Stimulated activated CD4-positive, alpha-beta T cell treated with anti-CD3 and anti-CD28 coated beads, Interleukin-2, amount 100 ng/mL, for 24 hours (primary cell): ENCODE results near the gene TRPV4.
"Not testable (repeated sequence)": the region's sequence is repeated elsewhere in the genome, so short reads cannot be mapped to it uniquely, and the experiment has no call there.

ENCODE experiments used
- DNase-seq, 2 donors: peaks; one replicate each; pipeline ENCODE4 v3.0.0-alpha.2; 2020

TRPV4 gene

DNA sequence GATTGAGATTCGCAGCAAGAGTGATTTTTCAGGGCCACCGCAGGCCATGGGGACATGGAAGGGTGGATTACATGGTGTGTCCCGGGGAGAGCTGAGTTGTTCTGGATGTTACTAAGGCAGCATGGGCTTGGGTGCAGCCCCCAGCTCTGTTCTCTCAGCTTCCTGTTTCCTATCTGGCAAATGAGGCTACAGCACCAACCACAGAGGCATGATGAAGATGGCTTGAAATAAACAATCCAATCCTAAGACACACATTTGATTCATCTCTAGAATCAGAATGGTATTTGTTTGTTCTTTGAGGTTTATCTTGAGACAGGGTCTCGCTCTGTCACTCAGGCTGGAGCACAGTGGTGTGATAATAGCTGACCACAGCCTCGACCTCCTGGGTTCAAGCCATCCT is 25.6 kb upstream of the TRPV4 start:
- no peak for DNase-seq

DNA sequence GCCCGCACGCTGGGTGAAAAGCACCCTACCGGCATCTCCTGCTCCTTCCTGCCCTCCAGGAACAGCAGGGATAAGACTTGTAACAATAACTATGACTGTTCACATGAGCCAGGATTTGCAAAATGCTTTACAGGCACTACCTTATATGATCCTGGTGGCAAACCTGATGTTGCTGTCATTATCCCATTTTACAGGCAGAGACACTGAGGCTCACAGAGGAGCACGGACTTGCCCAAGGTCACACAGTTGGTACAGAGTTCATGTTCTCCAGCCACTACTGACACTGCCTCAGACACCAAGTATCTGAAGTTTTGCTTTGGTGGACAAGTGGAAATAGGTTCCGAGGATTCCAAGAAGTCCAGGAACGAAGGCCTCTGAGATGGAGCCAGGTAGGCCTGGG is 24.5 kb upstream of the TRPV4 start:
- DNase-seq, result no peak

DNA sequence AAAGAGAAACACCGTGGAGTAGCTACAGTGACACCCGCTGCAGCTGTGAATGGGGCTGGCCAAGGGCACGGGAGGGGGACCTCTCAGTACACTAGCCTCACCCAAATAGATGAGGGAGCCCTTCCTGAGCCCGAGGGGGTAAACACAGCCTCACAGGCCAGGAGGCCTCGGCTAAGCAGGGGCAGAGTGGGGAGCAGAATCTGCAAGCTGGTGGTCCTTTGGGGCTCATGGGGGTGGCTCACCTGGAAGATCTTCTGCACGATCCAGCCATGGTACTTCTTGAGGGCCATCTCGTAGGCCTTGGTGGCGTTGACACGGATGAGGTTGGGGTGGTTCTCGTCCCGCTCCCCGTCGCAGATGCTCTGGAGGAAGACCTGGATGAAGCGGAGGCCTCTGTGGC is 22.2 kb upstream of the TRPV4 start:
- DNase-seq, result no peak

- DNase-seq, result not testable (repeated sequence)
Observed at GRCh38 chr12:109850518-109850917, 17.3 kb upstream of the TRPV4 start.

DNA sequence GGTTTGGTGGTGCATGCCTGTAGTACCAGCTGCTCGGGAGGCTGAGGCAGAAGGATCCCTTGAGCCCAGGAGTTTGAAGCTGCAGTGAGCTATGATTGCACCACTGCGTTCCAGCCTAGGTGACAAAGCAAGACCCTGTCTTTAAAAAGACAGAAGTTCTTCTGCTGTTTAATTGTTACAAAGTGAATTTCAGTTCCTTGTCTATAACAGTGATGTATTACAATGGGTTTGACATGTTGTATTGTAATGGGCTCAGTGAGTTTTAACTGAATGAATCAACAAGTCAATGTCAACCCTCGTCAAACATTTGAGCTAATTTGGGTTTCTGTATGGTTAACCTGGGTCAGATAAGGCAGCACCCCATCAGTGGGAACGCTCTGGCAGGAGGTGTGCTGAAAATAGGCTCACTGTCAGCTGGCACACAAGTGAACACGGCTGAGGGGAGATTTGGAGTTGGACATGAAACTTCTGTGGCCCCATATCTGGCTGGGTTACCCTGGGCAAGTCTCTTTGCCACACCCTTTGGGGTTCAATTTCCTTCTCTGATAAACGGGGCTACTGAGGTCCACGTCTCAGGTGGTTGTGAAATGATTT is 14.0 kb upstream of the TRPV4 start:
- no peak for DNase-seq

- no peak for DNase-seq
Observed at GRCh38 chr12:109845824-109846205, 12.6 kb upstream of the TRPV4 start.

DNA sequence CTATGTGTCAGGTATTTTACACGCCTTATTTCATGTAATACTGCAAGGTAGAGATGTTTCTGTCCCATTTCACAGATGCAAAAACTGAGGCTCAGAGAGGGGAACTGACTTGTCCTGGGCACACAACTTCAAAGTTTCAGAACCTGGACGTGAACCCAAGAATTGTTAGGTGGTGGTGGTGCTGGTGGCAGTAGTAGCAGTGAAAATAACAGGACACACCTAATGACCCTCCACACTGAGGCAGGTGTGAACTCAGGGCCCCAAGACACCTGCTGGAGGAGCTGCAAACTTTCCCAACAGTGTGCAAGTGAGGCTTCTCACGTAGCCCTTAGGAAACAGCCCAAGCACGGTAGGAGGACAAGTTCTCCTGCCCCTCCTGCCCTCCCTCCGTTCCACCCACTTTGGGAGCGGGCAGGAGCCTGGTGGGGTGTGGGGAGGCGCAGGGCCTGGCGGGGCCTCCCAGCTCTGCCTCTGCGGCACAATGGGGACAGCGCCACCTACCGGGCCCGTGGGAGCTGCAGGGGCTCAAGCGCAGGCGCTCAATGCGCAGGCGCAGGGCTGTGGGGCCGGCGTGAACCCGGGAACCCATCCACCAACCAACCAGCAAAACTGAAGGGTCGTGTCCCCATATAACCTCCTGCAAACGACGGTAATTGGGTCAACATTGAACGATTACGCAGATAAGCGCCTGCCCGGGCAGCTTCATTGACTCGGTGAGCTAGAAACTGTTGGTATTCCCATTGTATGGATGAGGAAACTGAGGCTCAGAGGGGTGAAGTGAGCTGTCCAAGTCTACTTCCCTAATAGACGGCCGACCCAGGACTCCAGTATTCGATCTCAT is 12.0 kb upstream of the TRPV4 start:
- DNase-seq, result peak; percentile 94 to 95

DNA sequence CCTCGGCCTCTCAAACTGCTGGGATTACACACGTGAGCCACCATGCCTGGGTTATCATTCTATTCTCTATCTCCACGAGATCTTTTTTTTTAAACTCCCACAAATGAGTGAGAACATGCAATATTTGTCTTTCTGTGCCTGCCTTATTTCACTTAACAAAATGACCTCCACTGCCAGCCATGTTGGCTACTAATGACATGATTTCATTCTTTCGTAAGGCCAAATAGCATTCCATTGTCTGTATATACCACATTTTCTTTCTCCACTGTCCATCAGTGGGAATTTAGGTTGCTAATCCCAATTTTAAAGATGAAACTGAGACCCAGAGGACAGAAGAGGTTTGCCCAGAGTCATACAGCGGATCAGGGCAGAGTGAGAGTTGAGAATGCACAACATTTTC is 10.9 kb upstream of the TRPV4 start:
- no peak for DNase-seq

DNA sequence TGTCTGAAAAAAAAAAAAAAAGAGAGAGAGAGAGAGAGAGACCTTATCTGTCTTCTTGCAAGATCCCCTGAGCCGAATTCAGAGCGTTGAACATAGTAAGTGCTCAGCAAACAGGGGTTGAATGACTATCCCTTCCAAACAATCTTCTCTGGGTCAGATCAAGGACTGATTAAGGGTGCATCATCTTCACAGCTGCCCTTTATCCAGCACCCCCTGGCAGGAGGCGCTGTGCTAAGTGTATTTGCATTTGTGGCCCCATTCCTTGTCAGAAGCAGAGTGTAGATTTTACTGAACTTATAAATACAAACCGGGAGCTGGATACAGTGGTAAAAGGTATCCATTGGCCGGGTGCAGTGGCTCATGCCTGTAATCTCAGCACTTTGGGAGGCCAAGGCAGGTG is 8.8 kb upstream of the TRPV4 start:
- DNase-seq, result no peak

- no peak for DNase-seq
Observed at GRCh38 chr12:109841356-109841755, 8.2 kb upstream of the TRPV4 start.

GRCh38 chr12:109840305-109841074 is 7.3 kb upstream of the TRPV4 start:
- no peak for DNase-seq

DNA sequence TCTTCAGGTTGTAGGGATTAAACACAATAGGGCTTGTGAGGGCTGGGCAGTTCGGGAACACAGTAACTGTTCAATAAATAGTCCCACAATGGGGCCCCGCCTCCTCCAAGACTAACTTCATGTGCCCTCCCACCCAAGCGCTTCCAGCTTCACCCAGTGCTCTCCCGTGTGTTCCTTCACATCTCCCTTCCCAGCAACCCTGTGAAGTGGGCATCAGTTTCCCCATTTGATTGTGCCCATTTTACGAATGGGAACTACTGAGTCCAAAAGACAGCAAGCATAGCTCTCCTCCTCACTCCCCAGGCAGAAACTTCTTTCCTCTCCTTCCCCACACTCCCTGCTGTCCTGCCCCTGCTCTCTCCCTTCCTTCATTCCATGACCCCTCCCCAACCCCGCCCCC is 6.2 kb upstream of the TRPV4 start:
- no peak for DNase-seq

GRCh38 chr12:109836916-109837315 is 3.7 kb upstream of the TRPV4 start:
- no peak for DNase-seq

GRCh38 chr12:109835827-109836226 is 2.6 kb upstream of the TRPV4 start:
- DNase-seq, result no peak

GRCh38 chr12:109832541-109833306 is 474 bp downstream of the TRPV4 start:
- no peak for DNase-seq

GRCh38 chr12:109831929-109832328 is 1.3 kb downstream of the TRPV4 start:
- DNase-seq, result no peak

DNA sequence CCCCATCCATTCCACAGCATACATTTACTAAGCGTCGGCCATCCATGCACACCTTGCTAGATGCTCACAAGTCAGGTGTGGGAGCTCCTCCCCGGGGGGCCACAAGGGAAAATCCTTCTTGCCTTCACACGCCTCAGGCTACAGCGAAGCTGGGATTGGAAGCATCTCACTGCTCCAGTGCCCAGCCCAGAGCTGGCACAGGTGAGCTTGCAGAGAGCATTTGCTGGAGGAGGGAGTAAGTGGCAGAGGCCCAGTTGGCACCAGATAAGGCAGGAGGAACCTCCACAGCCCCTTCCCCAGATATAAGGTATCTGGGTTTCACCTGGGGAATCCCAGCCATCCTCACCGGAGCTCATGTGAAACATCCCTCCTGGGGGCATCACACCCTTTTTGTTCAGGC is 1.8 kb downstream of the TRPV4 start:
- no peak for DNase-seq

DNA sequence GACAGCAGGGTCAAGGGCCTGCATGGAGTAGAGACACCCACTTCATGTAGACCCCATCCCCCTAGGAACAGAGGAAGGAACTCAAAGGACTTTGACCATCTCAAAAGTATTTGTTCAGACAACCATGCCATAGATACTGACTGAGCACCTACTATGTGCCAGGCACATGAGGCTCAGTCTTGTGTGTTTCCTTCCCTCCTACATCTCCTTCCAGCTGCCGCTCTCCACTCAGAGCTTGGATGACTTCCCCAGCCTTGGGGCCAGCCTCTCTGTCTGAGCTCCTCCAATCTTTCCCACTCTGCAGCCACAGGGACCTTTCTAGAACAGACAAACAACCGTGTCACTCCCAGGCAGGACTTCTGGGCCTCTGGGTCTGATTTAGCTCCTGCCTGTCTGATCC is 2.5 kb downstream of the TRPV4 start:
- no peak for DNase-seq

GRCh38 chr12:109830267-109830666 is 2.9 kb downstream of the TRPV4 start:
- DNase-seq, result no peak

DNA sequence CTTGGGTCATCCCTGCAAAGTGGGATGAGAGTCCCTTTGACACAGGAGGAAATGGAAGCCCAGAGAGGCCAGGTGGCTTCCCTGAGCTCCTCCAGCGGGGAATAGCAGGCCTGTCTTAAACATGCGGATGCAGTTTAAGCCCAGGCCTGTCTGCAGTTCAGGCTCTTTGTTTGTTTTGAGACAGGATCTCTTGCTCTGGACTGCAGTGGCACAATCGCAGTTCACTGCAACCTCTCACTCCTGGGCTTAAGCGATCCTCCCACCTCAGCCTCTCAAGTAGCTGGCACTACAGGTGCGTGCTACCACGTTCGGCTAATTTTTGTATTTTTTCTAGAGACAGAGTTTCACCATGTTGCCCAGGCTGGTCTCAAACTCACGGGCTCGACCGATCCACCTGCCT is 3.5 kb downstream of the TRPV4 start:
- DNase-seq, result no peak

DNA sequence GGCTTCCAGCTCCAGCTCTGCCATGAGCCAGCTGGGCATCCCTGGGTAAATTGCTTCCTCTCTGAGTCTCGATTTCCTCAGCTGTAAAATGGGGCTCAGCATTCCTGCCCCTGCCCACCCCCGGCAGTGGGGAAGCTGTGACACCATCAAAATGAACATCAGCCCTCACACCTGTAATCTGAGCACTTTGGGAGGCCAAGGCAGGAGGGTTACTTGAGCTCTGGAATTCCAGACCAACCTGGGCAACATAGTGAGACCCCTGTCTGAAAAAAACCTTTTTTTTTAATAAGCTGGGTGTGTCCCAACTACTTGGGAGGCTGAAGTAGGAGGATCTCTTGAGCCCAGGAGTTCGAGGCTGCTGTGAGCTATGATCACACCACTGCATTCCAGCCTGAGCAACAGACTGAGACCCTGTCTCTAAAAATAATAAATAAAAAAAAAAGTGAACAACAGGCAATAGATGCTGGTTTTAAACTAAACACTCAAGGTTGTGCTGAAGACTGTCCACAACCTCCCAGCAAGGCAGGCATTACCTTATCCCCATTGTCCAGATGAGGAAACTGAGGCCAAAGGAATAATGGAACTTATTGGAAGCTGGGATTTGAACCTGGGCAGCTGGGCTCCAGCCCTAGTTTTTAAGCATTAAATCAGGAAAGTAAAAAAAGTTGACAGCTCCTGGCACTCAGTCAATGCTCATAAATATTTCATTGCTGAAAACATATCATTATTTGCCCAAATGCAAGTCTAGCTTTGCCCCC is 4.3 kb downstream of the TRPV4 start:
- DNase-seq, result no peak
